ENCODE measurements around the gene BTF3.

GRCh38 chr5:73540192-73540591, 42.0 kb downstream of the BTF3 start:
- TF ChIP-seq, protein P1, sequence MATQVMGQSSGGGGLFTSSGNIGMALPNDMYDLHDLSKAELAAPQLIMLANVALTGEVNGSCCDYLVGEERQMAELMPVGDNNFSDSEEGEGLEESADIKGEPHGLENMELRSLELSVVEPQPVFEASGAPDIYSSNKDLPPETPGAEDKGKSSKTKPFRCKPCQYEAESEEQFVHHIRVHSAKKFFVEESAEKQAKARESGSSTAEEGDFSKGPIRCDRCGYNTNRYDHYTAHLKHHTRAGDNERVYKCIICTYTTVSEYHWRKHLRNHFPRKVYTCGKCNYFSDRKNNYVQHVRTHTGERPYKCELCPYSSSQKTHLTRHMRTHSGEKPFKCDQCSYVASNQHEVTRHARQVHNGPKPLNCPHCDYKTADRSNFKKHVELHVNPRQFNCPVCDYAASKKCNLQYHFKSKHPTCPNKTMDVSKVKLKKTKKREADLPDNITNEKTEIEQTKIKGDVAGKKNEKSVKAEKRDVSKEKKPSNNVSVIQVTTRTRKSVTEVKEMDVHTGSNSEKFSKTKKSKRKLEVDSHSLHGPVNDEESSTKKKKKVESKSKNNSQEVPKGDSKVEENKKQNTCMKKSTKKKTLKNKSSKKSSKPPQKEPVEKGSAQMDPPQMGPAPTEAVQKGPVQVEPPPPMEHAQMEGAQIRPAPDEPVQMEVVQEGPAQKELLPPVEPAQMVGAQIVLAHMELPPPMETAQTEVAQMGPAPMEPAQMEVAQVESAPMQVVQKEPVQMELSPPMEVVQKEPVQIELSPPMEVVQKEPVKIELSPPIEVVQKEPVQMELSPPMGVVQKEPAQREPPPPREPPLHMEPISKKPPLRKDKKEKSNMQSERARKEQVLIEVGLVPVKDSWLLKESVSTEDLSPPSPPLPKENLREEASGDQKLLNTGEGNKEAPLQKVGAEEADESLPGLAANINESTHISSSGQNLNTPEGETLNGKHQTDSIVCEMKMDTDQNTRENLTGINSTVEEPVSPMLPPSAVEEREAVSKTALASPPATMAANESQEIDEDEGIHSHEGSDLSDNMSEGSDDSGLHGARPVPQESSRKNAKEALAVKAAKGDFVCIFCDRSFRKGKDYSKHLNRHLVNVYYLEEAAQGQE (IDR thresholded peaks at IDR 0.05; ENCODE audit: insufficient read depth in 1 of 2, low read depth in 2 of 2, low read length in 1 of 2), result no peak
- no peak for TF ChIP-seq CTCF (IDR thresholded peaks at IDR 0.05)
- TF ChIP-seq POLR2AphosphoS5 (IDR thresholded peaks at IDR 0.05; ENCODE audit: low read depth, low read length), result no peak

Measured in Panc1 (cell line).